SU-DHL-6 (cell line): Measurements from ENCODE around the gene NREP.

Source experiments
- H2AFZ ChIP-seq: fragments of 200-600 bp; sonication (generic); 2 replicates; pipeline ENCODE4 v1.6.1; 2014; ENCODE audit warnings: low read depth, mild to moderate bottlenecking, moderate library complexity, mixed read lengths, antibody characterized with exemption, low read length; ENCODE audit not compliant: severe bottlenecking
- H3F3A ChIP-seq: fragments of 200-600 bp; shearing (Covaris generic); 2 replicates; pipeline ENCODE4 v1.6.0; 2016; ENCODE audit warnings: antibody characterized with exemption, mild to moderate bottlenecking; ENCODE audit not compliant: insufficient read depth
- H3K27ac ChIP-seq: fragments of 200-600 bp; sonication (generic); 2 replicates; pipeline ENCODE4 v1.5.1; 2016; ENCODE audit warnings: low read depth, mild to moderate bottlenecking, low read length, moderate library complexity, mixed read lengths
- H3K27me3 ChIP-seq: fragments of 200-600 bp; sonication (generic), shearing (Covaris generic); 2 replicates; pipeline ENCODE4 v1.6.0; 2014; ENCODE audit warnings: mild to moderate bottlenecking, low read length
- H3K36me3 ChIP-seq: fragments of 200-600 bp; sonication (generic); 2 replicates; pipeline ENCODE4 v1.6.1; 2014; ENCODE audit warnings: mild to moderate bottlenecking, low read length, mixed read lengths
- H3K4me2 ChIP-seq: fragments of 300-600, 200-600 bp; shearing (Covaris generic), sonication (generic); 2 replicates; pipeline ENCODE4 v1.6.0; 2014; ENCODE audit warnings: low read length, low read depth, mild to moderate bottlenecking; ENCODE audit not compliant: poor library complexity, severe bottlenecking
- H3K4me3 ChIP-seq: fragments of 200-600 bp; sonication (generic); 2 replicates; pipeline ENCODE4 v1.5.1; 2014; ENCODE audit warnings: antibody characterized with exemption, low read length, mild to moderate bottlenecking, mixed read lengths; ENCODE audit not compliant: insufficient read depth, poor library complexity, severe bottlenecking
- H3K79me2 ChIP-seq: fragments of 200-600 bp; sonication (generic); 2 replicates; pipeline ENCODE4 v1.6.1; 2014; ENCODE audit warnings: mild to moderate bottlenecking, low read length, moderate library complexity; ENCODE audit not compliant: insufficient read depth
- H3K9ac ChIP-seq: fragments of 200-600 bp; sonication (generic); 2 replicates; pipeline ENCODE4 v1.7.0; 2014; ENCODE audit warnings: mild to moderate bottlenecking, low read length
- H3K9me2 ChIP-seq: fragments of 200-600 bp; sonication (generic); replicated peaks from 2 replicates; pipeline ENCODE4 v1.6.1; 2014; ENCODE audit warnings: low read length; ENCODE audit not compliant: insufficient read depth
- H3K9me3 ChIP-seq: fragments of 200-600 bp; sonication (generic); 2 replicates; pipeline ENCODE4 v1.6.1; 2014; ENCODE audit warnings: low read length, mixed read lengths; ENCODE audit not compliant: insufficient read depth
- H4K20me1 ChIP-seq: fragments of 200-600 bp; sonication (generic); 2 replicates; pipeline ENCODE4 v1.6.1; 2014; ENCODE audit warnings: low read depth, mild to moderate bottlenecking, antibody characterized with exemption, low read length, moderate library complexity, mixed read lengths
- CTCF ChIP-seq: fragments of 200-600 bp; sonication (generic); IDR thresholded peaks from one replicate; pipeline ENCODE4 v1.5.1; 2017; ENCODE audit warnings: antibody characterized with exemption, mild to moderate bottlenecking, low read length, moderate library complexity; ENCODE audit not compliant: insufficient read depth, poor library complexity, severe bottlenecking
- EZH2phosphoT487 ChIP-seq: fragments of 200-600 bp; sonication (generic), shearing (Covaris generic); conservative IDR thresholded peaks from 2 replicates; pipeline ENCODE4 v1.6.1; 2018; ENCODE audit warnings: mild to moderate bottlenecking, antibody characterized with exemption, low read length, moderate library complexity, mixed read lengths

Gene NREP

GRCh38 chr5:111756581-111757354 lies at the start of gene NREP:
Gene NREP, minus strand, starts transcription at chr5:111757194. Its CDS starts 1,422 bp downstream, at chr5:111755772.
- no peaks in the 10 kb centered on the region for H3K9me2 ChIP-seq
- H2AFZ ChIP-seq, result peak within 1 kb of the TSS; percentile 96
- 0 out of 2 replicates have a peak, but pooled peaks cover 4% of the 10 kb centered on the region for H3K36me3 ChIP-seq
- H4K20me1 ChIP-seq, result no peaks in the 10 kb centered on the region
- no peaks in the 10 kb centered on the region for H3K27me3 ChIP-seq
- no peak for TF ChIP-seq EZH2phosphoT487
- TF ChIP-seq CTCF, result no peak
- peak within 1 kb of the TSS; percentile 92 for H3K27ac ChIP-seq
- peak within 1 kb of the TSS; percentile 93 for H3K4me2 ChIP-seq
- H3K79me2 ChIP-seq, result no peaks in the 10 kb centered on the region
- no peaks in the 10 kb centered on the region for H3K9me3 ChIP-seq
- peaks cover 6% of the 10 kb centered on the region; the same call in 1 of the 2 replicates for H3F3A ChIP-seq
- peak within 1 kb of the TSS; percentile 80 for H3K4me3 ChIP-seq
- peak within 1 kb of the TSS; percentile 73 for H3K9ac ChIP-seq

GRCh38 chr5:111806753-111807152 lies 49.8 kb upstream of the NREP start:
- H3K79me2 ChIP-seq, result no peaks in the 10 kb centered on the region
- H3K27ac ChIP-seq, result no peak overlapping the region
- TF ChIP-seq CTCF, result no peak
- no peak for TF ChIP-seq EZH2phosphoT487
- H3K9me2 ChIP-seq, result no peaks in the 10 kb centered on the region
- no peak overlapping the region for H3K9ac ChIP-seq
- H3K9me3 ChIP-seq, result no peaks in the 10 kb centered on the region
- H3K4me2 ChIP-seq, result no peak overlapping the region
- H3F3A ChIP-seq, result no peaks in the 10 kb centered on the region
- H3K4me3 ChIP-seq, result no peak overlapping the region
- H3K27me3 ChIP-seq, result no peaks in the 10 kb centered on the region
- H3K36me3 ChIP-seq, result no peaks in the 10 kb centered on the region
- H2AFZ ChIP-seq, result no peak overlapping the region
- no peaks in the 10 kb centered on the region for H4K20me1 ChIP-seq

GRCh38 chr5:111806156-111806555 lies 49.2 kb upstream of the NREP start:
- Histone ChIP-seq H3F3A (no peaks in the 10 kb centered on the region), H3K4me2 (no peak overlapping the region)

More at GRCh38 chr5:111806156-111806555, 49.2 kb upstream of the NREP start:
- H3K9ac ChIP-seq, result no peak overlapping the region
- H4K20me1 ChIP-seq, result no peaks in the 10 kb centered on the region
- H3K79me2 ChIP-seq, result no peaks in the 10 kb centered on the region
- no peaks in the 10 kb centered on the region for H3K36me3 ChIP-seq
- no peak overlapping the region for H3K27ac ChIP-seq
- no peaks in the 10 kb centered on the region for H3K27me3 ChIP-seq
- H3K9me3 ChIP-seq, result no peaks in the 10 kb centered on the region
- no peak overlapping the region for H2AFZ ChIP-seq
- no peaks in the 10 kb centered on the region for H3K9me2 ChIP-seq
- no peak for TF ChIP-seq CTCF
- no peak for TF ChIP-seq EZH2phosphoT487
- no peak overlapping the region for H3K4me3 ChIP-seq
